Stimulated activated CD8-positive, alpha-beta memory T cell treated with anti-CD3 and anti-CD28 coated beads, Interleukin-4, amount 100 ng/mL, for 1 hour (primary cell): ENCODE results near the gene NOTO.
"Not testable (repeated sequence)": the region's sequence is repeated elsewhere in the genome, so short reads cannot be mapped to it uniquely, and the experiment has no call there.

ENCODE experiments used
- DNase-seq, 2 donors: peaks; one replicate each; pipeline ENCODE4 v3.0.0-alpha.2; 2020; ENCODE audit warnings: low read depth in 2 of 2, low spot score in 1 of 2

The NOTO gene

GRCh38 chr2:73202156-73203054 is at the start of gene NOTO:
Gene NOTO, plus strand, starts transcription at chr2:73202574. Its CDS starts 93 bp downstream, at chr2:73202667.
- DNase-seq: no peak

GRCh38 chr2:73156539-73157124 is 45.7 kb upstream of the NOTO start:
- DNase-seq: no peak

GRCh38 chr2:73162856-73163391 is 39.5 kb upstream of the NOTO start:
- no peak for DNase-seq

GRCh38 chr2:73163483-73164367 is 38.6 kb upstream of the NOTO start:
- peak in 1 of 2 donors; percentile 35 for DNase-seq

GRCh38 chr2:73165978-73166377 is 36.4 kb upstream of the NOTO start:
- not testable (repeated sequence) for DNase-seq

- not testable (repeated sequence) for DNase-seq
Measured at GRCh38 chr2:73166813-73167212, 35.6 kb upstream of the NOTO start.

GRCh38 chr2:73168348-73168747 is 34.0 kb upstream of the NOTO start:
- not testable (repeated sequence) for DNase-seq

GRCh38 chr2:73170341-73170740 is 32.0 kb upstream of the NOTO start:
- DNase-seq: not testable (repeated sequence)

- no peak for DNase-seq
Measured at GRCh38 chr2:73172963-73173362, 29.4 kb upstream of the NOTO start.

- no peak for DNase-seq
Measured at GRCh38 chr2:73173781-73174180, 28.6 kb upstream of the NOTO start.

GRCh38 chr2:73174244-73174643 is 28.1 kb upstream of the NOTO start:
- DNase-seq: no peak

GRCh38 chr2:73174941-73175662 is 27.3 kb upstream of the NOTO start:
- DNase-seq: no peak

- DNase-seq: peak; percentile 44 to 49
Measured at GRCh38 chr2:73175663-73176204, 26.6 kb upstream of the NOTO start.

- no peak for DNase-seq
Measured at GRCh38 chr2:73176205-73176880, 26.0 kb upstream of the NOTO start.

GRCh38 chr2:73176881-73177644 is 25.3 kb upstream of the NOTO start:
- DNase-seq: peak; percentile 69 to 78

GRCh38 chr2:73177645-73178255 is 24.6 kb upstream of the NOTO start:
- no peak for DNase-seq

GRCh38 chr2:73185965-73186364 is 16.4 kb upstream of the NOTO start:
- no peak for DNase-seq

- DNase-seq: no peak
Measured at GRCh38 chr2:73187549-73187948, 14.8 kb upstream of the NOTO start.
